B cell (primary cell): ENCODE measurements around the gene CHST4. TPM values are rescaled to one million over a fixed set of nuclear protein-coding genes. Genes with fewer than 3 reads are reported as not detected.
"Not testable (repeated sequence)": the region's sequence is repeated elsewhere in the genome, so short reads cannot be mapped to it uniquely, and the experiment has no call there.

Source experiments
- ATAC-seq: fragments of 200-7000 bp; cut with Tn5 transposase; one replicate; pipeline ENCODE4 v1.10.0; 2021; ENCODE audit warnings: low read depth, mild to moderate bottlenecking, moderate number of reproducible peaks, moderate library complexity
- CTCF ChIA-PET: fragments of 350-600 bp; sonication (Branson Sonifier 250); formaldehyde crosslinking; loops from one replicate; lab custom pipeline; 2021; ENCODE audit warnings: antibody characterized with exemption, inconsistent platforms; lab: Charles Lee
- POLR2A ChIA-PET: fragments of 350-600 bp; sonication (Branson Sonifier 250); formaldehyde crosslinking; loops from one replicate; lab custom pipeline; 2021; ENCODE audit warnings: antibody characterized with exemption; lab: Charles Lee
- DNase-seq: peaks from one replicate; pipeline ENCODE4 v3.0.0; 2013
- H2AFZ ChIP-seq: 2 replicates; pipeline ENCODE4 v1.6.1; 2012; ENCODE audit warnings: mild to moderate bottlenecking, low read depth, low read length; ENCODE audit not compliant: insufficient read depth, poor library complexity, severe bottlenecking
- H3K27ac ChIP-seq, 2 donors: 1 replicate in 1 of 2; 2 replicates in 1 of 2; pipeline ENCODE4 v1.5.1; 2012 to 2013; ENCODE audit warnings: low read length in 2 of 2, mild to moderate bottlenecking in 2 of 2, moderate library complexity in 1 of 2
- H3K27me3 ChIP-seq, 4 experiments: fragments of 200-600 bp in 1 of 4; sonication (generic) in 1 of 4; replicated peaks in 1 of 4; 1 replicate in 2 of 4; 2 replicates in 2 of 4; pipeline versions ENCODE4 v1.6.1 to v1.7.0; 2013 to 2016; ENCODE audit warnings: low read length in 3 of 4, mild to moderate bottlenecking in 2 of 4, mixed read lengths in 1 of 4, moderate library complexity in 1 of 4; ENCODE audit not compliant: insufficient read depth in 4 of 4, control insufficient read depth in 3 of 4; ENCODE audit errors: control extremely low read depth in 1 of 4
- H3K36me3 ChIP-seq, 2 experiments: replicated peaks in 1 of 2; 1 replicate in 1 of 2; 2 replicates in 1 of 2; pipeline versions ENCODE4 v1.6.1 to v1.7.1; 2013; ENCODE audit warnings: low read length in 1 of 2; ENCODE audit not compliant: insufficient read depth in 2 of 2, control insufficient read depth in 1 of 2; ENCODE audit errors: control extremely low read depth in 1 of 2, extremely low read depth in 1 of 2
- H3K4me1 ChIP-seq, 2 donors: fragments of 200-600 bp in 1 of 2; sonication (generic) in 1 of 2; 1 replicate in 1 of 2; 2 replicates in 1 of 2; pipeline versions ENCODE4 v1.5.1 to v1.6.1; 2013 to 2017; ENCODE audit warnings: low read length in 2 of 2; ENCODE audit not compliant: control insufficient read depth in 2 of 2, insufficient read depth in 2 of 2
- H3K4me2 ChIP-seq: replicated peaks from 2 replicates; pipeline ENCODE3; 2012; ENCODE audit warnings: mild to moderate bottlenecking, low read depth, low read length; ENCODE audit not compliant: poor library complexity, severe bottlenecking
- H3K4me3 ChIP-seq, 5 experiments: fragments of 200-600 bp in 1 of 5; sonication (generic) in 1 of 5; 1 replicate in 3 of 5; 2 replicates in 2 of 5; pipeline versions ENCODE4 v1.5.1 to v1.7.0; 2011 to 2016; ENCODE audit warnings: low read length in 4 of 5, mild to moderate bottlenecking in 4 of 5, low read depth in 2 of 5, control low read depth in 1 of 5, moderate library complexity in 1 of 5; ENCODE audit not compliant: insufficient read depth in 1 of 5; ENCODE audit errors: control extremely low read depth in 1 of 5, extremely low read depth in 1 of 5
- H3K79me2 ChIP-seq: fragments of 200-600 bp; sonication (generic); one replicate; pipeline ENCODE4 v1.6.0; 2016; ENCODE audit warnings: low read length; ENCODE audit not compliant: control insufficient read depth, insufficient read depth
- H3K9ac ChIP-seq: fragments of 200-600 bp; sonication (generic); 2 replicates; pipeline ENCODE4 v1.6.1; 2017; ENCODE audit warnings: mild to moderate bottlenecking, low read length, moderate library complexity
- H3K9me3 ChIP-seq, 3 donors: one replicate each; pipeline versions ENCODE4 v1.6.1 to v1.7.1; 2013; ENCODE audit warnings: low read length in 2 of 3; ENCODE audit not compliant: control insufficient read depth in 2 of 3, insufficient read depth in 1 of 3; ENCODE audit errors: control extremely low read depth in 1 of 3
- H4K20me1 ChIP-seq: 2 replicates; pipeline ENCODE4 v1.6.0; 2012; ENCODE audit warnings: mild to moderate bottlenecking, low read length; ENCODE audit not compliant: insufficient read depth, control insufficient read depth, poor library complexity, severe bottlenecking
- H3K27ac Mint-ChIP-seq: one replicate; pipeline ENCODE4 v1.8.0; 2021; ENCODE audit warnings: mixed read lengths
- H3K27me3 Mint-ChIP-seq: one replicate; pipeline ENCODE4 v1.8.0; 2021; ENCODE audit warnings: mixed read lengths
- H3K4me1 Mint-ChIP-seq: one replicate; pipeline ENCODE4 v1.8.0; 2021; ENCODE audit warnings: mixed read lengths
- H3K4me3 Mint-ChIP-seq: one replicate; pipeline ENCODE4 v1.8.0; 2021; ENCODE audit warnings: mixed read lengths
- H3K9me3 Mint-ChIP-seq: one replicate; pipeline ENCODE4 v1.8.0; 2022; ENCODE audit warnings: mixed read lengths; ENCODE audit not compliant: insufficient read depth
- EZH2 ChIP-seq: IDR thresholded peaks from 2 replicates; pipeline ENCODE4 v1.6.1; 2012; ENCODE audit warnings: borderline replicate concordance, low read depth, mild to moderate bottlenecking, moderate library complexity, low read length; ENCODE audit not compliant: insufficient read depth, poor library complexity, severe bottlenecking
- WGBS: methylation state at CpG from one replicate; pipeline ENCODE4 v1.1.5; 2013; ENCODE audit warnings: missing lambda C conversion rate; ENCODE audit not compliant: insufficient coverage; 5-methylcytosine and 5-hydroxymethylcytosine counted together
- intact Hi-C: fragments of 100-400 bp; cut with micrococcal nuclease; formaldehyde crosslinking; loops from one replicate; pipeline ENCODE4 v1.10.0; 2022
- polyA plus RNA-seq: library from polyadenylated mRNA; depleted of rRNA; stranded (reverse); fragments of >200 nt; gene quantifications from 2 replicates; pipeline ENCODE4 v1.2.3, GENCODE V29; 2012
- total RNA-seq, 2 donors: library from RNA; stranded (reverse); fragments of 120-200 nt in 1 of 2; gene quantifications; 1 replicate in 1 of 2; 2 replicates in 1 of 2; pipeline versions ENCODE4 v1.2.3 to v1.2.4, GENCODE V29; 2013 to 2022
- TF ChIP-seq, protein P1 (sequence below): fragments of 200-600 bp; IDR thresholded peaks from one replicate; pipeline ENCODE4 v1.8.0; 2022; ENCODE audit warnings: antibody characterized with exemption, mild to moderate bottlenecking

The CHST4 gene
- total and polyA plus RNA-seq, 2 donors (not counting 1 experiment from before 2014, with no cell fraction given): not detected

DNA sequence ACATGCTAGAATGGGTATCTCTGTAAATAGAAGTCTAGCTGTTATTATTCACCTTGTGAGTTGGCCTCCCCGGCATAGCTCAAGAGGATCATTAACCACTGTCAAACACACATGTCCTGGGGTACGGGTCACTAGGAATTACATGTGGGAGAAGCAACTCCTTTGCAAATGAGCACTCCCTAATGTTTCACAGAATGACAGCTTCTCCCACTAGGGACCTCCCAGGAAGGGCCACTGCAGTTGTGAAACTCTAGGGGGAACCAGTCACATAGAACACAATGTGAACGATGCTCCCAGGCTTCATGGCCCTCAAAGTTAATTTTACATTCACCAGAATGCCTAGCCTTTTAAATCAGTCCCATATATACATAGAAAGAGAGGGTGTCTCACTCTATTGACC, 24.7 kb upstream of the CHST4 start:
- CTCF ChIA-PET: interaction anchor here (0.7 to 8.8 kb wide), 10 partner anchors 10 to 112 kb away, joined by 3 to 258 read pairs (median 12); partner anchors contain the start of genes ZNF19 and ZNF23
- Histone ChIP-seq H3K27me3 (peaks cover 0 to 5% (median 1%) of the 10 kb centered on the region in 4 experiments), H3K4me3 (no peak overlapping the region), H3K36me3 (no peaks in the 10 kb centered on the region), H4K20me1 (no peaks in the 10 kb centered on the region), H3K4me2 (no peak overlapping the region), H3K4me1 (no peaks in the 10 kb centered on the region), H3K27ac (no peak overlapping the region), H3K9me3 (peaks cover 0 to 2% (median 0%) of the 10 kb centered on the region in 3 donors), H3K79me2 (no peaks in the 10 kb centered on the region), H3K9ac (no peak overlapping the region), H2AFZ (no peak overlapping the region)
- WGBS: no CpG with 5 or more reads among the region's 3 CpGs
- TF ChIP-seq, protein P1, sequence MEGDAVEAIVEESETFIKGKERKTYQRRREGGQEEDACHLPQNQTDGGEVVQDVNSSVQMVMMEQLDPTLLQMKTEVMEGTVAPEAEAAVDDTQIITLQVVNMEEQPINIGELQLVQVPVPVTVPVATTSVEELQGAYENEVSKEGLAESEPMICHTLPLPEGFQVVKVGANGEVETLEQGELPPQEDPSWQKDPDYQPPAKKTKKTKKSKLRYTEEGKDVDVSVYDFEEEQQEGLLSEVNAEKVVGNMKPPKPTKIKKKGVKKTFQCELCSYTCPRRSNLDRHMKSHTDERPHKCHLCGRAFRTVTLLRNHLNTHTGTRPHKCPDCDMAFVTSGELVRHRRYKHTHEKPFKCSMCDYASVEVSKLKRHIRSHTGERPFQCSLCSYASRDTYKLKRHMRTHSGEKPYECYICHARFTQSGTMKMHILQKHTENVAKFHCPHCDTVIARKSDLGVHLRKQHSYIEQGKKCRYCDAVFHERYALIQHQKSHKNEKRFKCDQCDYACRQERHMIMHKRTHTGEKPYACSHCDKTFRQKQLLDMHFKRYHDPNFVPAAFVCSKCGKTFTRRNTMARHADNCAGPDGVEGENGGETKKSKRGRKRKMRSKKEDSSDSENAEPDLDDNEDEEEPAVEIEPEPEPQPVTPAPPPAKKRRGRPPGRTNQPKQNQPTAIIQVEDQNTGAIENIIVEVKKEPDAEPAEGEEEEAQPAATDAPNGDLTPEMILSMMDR: no peak
- no peak for TF ChIP-seq EZH2
- intact Hi-C loops: no loop called here
- H3K27ac Mint-ChIP-seq: no peak overlapping the region
- no peak overlapping the region for H3K4me3 Mint-ChIP-seq
- DNase-seq: no peak
- no peaks in the 10 kb centered on the region for H3K4me1 Mint-ChIP-seq
- no peak for ATAC-seq
- POLR2A ChIA-PET: no interaction called here
- H3K9me3 Mint-ChIP-seq: no peaks in the 10 kb centered on the region
- peaks cover 16% of the 10 kb centered on the region for H3K27me3 Mint-ChIP-seq

GRCh38 chr16:71504051-71504450, 22.2 kb upstream of the CHST4 start:
- H4K20me1 ChIP-seq, POLR2A ChIA-PET, H3K9me3 ChIP-seq, H3K4me3 ChIP-seq, H3K27ac ChIP-seq, H3K4me2 ChIP-seq, H3K79me2 ChIP-seq, ATAC-seq, H3K9ac ChIP-seq, H3K4me1 ChIP-seq, DNase-seq, H3K4me1 Mint-ChIP-seq, H3K27ac Mint-ChIP-seq, H3K4me3 Mint-ChIP-seq, H3K27me3 ChIP-seq, intact Hi-C loops, H2AFZ ChIP-seq, H3K9me3 Mint-ChIP-seq, H3K36me3 ChIP-seq: not testable (repeated sequence)
- 78% methylated on average over 4 of the region's 7 CpGs for whole genome bisulfite sequencing
- peaks cover 12% of the 10 kb centered on the region for H3K27me3 Mint-ChIP-seq
- CTCF ChIA-PET: interaction anchor here (1.7 kb wide), 1 partner anchor 91 kb away, joined by 5 read pairs; no protein-coding TSS in a partner anchor
